Nephron (organoid): ENCODE measurements around the gene SPATA19.

Source experiments
- H3K27ac Mint-ChIP-seq, 3 experiments: 2 replicates each; pipeline ENCODE4 v1.8.0; 2020; ENCODE audit warnings: mixed read lengths in 3 of 3, mild to moderate bottlenecking in 2 of 3, moderate library complexity in 1 of 3
- H3K27me3 Mint-ChIP-seq: 2 replicates; pipeline ENCODE4 v1.8.0; 2021; ENCODE audit warnings: low read depth, mild to moderate bottlenecking, moderate library complexity, mixed read lengths
- H3K36me3 Mint-ChIP-seq: 2 replicates; pipeline ENCODE4 v1.8.0; 2020; ENCODE audit warnings: low read depth, mixed read lengths
- H3K4me1 Mint-ChIP-seq: 2 replicates; pipeline ENCODE4 v1.8.0; 2020; ENCODE audit warnings: mixed read lengths
- H3K4me3 Mint-ChIP-seq, 3 experiments: 2 replicates each; pipeline ENCODE4 v1.8.0; 2020; ENCODE audit warnings: mild to moderate bottlenecking in 3 of 3, mixed read lengths in 3 of 3, moderate library complexity in 2 of 3
- H3K9me3 Mint-ChIP-seq: 2 replicates; pipeline ENCODE4 v1.8.0; 2020; ENCODE audit warnings: mixed read lengths
- TF ChIP-seq, protein P1 (sequence below), 3 experiments: fragments of 200-600 bp; sonication (generic); IDR thresholded peaks; one replicate each; pipeline ENCODE4 v1.5.0; 2021; ENCODE audit warnings: antibody characterized with exemption in 3 of 3; ENCODE audit not compliant: unreplicated experiment in 3 of 3

The SPATA19 gene

DNA sequence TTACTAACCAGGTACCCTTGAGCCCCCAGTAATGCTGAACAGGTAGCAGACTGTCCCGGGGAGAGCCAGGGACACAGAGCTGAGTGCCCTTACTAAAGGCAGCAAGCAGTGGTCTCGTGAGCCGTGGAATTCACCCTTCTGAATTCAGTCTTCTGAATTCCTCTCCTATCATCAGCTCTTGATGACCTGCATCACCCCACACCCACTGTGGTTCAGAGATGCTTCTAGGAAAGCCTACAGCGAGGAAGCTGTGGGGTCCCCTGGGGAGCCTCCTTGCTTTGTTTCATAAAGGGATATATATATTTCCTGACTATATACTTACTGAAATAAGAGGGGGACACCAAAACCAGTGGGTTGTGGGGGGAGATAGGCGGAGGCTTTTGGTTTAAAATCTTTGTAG lies 2.6 kb downstream of the SPATA19 start:
- Mint-ChIP-seq H3K4me3 (no peak overlapping the region), H3K27ac (no peak overlapping the region), H3K36me3 (no peaks in the 10 kb centered on the region), H3K4me1 (no peaks in the 10 kb centered on the region), H3K27me3 (peaks cover 15% of the 10 kb centered on the region), H3K9me3 (peaks cover 2% of the 10 kb centered on the region)
- TF ChIP-seq, protein P1, sequence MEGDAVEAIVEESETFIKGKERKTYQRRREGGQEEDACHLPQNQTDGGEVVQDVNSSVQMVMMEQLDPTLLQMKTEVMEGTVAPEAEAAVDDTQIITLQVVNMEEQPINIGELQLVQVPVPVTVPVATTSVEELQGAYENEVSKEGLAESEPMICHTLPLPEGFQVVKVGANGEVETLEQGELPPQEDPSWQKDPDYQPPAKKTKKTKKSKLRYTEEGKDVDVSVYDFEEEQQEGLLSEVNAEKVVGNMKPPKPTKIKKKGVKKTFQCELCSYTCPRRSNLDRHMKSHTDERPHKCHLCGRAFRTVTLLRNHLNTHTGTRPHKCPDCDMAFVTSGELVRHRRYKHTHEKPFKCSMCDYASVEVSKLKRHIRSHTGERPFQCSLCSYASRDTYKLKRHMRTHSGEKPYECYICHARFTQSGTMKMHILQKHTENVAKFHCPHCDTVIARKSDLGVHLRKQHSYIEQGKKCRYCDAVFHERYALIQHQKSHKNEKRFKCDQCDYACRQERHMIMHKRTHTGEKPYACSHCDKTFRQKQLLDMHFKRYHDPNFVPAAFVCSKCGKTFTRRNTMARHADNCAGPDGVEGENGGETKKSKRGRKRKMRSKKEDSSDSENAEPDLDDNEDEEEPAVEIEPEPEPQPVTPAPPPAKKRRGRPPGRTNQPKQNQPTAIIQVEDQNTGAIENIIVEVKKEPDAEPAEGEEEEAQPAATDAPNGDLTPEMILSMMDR (IDR thresholded peaks at IDR 0.05; ENCODE audit: unreplicated experiment in 3 of 3), result no peak

DNA sequence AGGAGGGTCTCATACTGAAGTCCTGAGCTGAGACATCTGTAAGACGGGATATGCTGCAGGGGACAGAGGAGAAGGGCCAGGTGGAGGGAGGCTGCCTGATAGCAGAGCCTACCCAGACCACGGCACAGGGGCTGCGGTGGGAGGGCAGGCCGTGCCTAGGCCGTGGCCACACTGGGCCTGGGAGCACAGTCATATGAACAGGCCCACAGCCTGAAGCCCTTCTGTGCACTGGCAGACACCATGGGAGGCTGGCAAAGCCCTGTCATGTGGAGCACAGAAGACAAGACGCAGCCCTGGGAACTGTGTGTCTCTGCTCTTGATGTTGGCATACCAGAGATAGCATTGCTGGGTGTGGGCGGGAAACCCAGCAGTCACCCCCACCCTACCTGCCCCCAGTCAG lies 3.3 kb downstream of the SPATA19 start:
- TF ChIP-seq, protein P1 (IDR thresholded peaks at IDR 0.05; ENCODE audit: unreplicated experiment in 3 of 3), result no peak
- peaks cover 2% of the 10 kb centered on the region for H3K9me3 Mint-ChIP-seq
- H3K36me3 Mint-ChIP-seq, result no peaks in the 10 kb centered on the region
- H3K27me3 Mint-ChIP-seq, result peaks cover 15% of the 10 kb centered on the region
- no peak overlapping the region for H3K4me3 Mint-ChIP-seq
- no peak overlapping the region for H3K27ac Mint-ChIP-seq
- no peaks in the 10 kb centered on the region for H3K4me1 Mint-ChIP-seq

DNA sequence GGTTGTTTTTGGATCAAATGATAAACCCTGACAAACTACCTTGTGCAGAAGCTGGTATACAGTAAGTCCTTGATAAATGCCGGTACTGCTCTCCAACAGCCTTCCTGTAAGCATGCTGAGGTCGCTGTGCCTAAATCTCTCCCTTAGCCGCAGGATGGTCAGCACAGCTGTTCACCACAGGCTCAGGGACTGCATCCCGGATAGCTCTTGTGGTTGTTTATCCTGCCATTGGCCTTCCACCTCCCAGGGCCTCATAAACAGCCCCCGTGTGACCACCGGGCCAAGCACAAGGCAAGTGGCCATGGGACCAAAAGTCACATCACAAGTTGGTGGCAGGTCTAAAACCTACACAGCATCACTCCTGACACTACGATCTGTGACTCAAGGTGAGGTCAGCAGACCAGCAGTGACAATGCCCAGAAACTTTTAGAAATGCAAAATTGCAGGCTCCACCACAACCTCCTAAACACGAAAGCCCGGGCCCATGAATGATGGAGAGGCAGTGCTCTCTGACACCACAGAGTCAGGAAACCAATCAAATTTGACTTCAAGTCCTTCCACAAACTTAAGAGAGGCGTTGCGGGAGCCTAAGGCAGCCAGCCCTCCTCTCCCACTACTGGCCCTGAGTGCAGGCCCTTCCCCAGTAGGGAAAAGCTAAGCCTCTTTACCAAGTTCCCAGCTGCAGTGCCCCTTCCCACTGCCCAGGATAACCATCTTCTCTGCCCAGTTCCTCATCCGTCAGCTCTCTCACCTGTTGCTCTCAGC lies 3.9 kb downstream of the SPATA19 start:
- Mint-ChIP-seq H3K27me3 (peaks cover 18% of the 10 kb centered on the region), H3K4me1 (no peaks in the 10 kb centered on the region), H3K36me3 (no peaks in the 10 kb centered on the region), H3K27ac (no peak overlapping the region), H3K9me3 (peaks cover 2% of the 10 kb centered on the region), H3K4me3 (no peak overlapping the region)
- TF ChIP-seq, protein P1 (IDR thresholded peaks at IDR 0.05; ENCODE audit: unreplicated experiment in 3 of 3), result no peak

DNA sequence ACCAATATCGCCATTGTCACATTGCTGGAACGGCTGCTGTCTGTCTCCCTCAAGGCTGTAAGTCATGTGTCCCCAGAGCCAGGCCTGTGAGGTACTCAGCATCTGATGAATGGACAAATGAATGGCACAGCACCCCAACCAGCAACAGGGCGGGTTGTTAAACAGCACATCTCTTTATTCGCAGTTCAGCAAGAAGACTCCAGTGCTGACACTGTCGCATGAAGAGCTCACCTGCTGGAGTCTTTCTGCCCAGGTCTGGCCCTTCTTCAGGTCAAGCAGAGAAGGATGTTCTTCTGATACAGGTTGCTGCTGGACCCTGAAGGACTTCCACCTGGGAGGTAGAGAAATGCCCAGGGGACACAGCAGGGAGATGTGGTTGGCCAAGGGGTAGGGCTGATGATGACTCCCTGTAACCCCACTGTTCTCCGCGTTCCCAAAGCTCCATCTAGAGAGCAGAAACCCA lies 4.8 kb downstream of the SPATA19 start:
- H3K27ac Mint-ChIP-seq, result no peak overlapping the region
- H3K36me3 Mint-ChIP-seq, result no peaks in the 10 kb centered on the region
- peaks cover 23% of the 10 kb centered on the region for H3K27me3 Mint-ChIP-seq
- TF ChIP-seq, protein P1 (IDR thresholded peaks at IDR 0.05; ENCODE audit: unreplicated experiment in 3 of 3), result no peak
- H3K9me3 Mint-ChIP-seq, result peaks cover 2% of the 10 kb centered on the region
- no peak overlapping the region for H3K4me3 Mint-ChIP-seq
- H3K4me1 Mint-ChIP-seq, result no peaks in the 10 kb centered on the region

DNA sequence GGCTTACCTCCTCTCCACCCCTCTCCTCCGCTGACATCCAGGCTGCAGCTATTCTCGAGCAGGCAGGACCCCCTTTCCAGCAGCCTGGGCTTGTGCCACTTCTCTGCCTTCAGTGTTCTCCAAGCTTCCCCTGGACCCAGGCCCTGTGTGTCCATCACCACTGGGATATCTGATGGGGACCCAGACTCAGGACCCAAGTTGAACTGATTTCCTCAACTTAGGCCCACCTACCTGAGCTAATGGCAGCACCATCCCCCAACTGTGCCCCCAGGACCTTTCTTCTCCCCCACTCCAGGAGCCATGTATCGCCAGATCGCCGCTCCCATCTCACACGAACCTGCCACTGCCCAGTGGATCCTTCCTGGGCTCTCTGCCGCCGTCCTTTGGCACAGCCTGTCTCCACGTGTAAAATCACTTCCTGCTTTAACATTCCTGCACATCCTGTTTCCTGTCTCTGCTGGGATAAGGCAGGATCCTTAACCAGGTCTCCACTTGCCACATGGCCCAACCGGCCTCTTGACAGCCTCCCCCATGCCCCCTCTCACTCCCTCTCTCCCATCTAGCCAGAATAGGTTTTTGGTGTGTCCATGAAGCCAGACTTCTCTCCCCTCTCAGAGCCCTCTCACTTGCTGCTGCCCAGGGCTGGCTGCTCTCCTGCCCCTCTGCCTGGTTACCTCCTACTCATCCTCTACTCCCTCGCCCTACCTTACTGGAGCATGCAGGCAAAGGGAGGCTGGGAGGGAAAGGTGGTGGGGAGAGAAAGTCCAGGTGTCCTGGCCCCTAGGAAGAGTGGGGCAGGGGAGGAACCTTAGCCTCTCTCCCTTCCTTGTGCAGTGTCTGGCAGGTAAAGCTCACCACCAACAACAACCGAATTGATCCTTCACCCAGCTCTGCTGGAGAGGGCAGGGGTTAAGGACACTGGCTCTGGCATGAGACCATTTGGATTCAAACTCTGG lies 9.4 kb downstream of the SPATA19 start:
- peaks cover 10% of the 10 kb centered on the region for H3K4me1 Mint-ChIP-seq
- no peak overlapping the region for H3K27ac Mint-ChIP-seq
- no peaks in the 10 kb centered on the region for H3K36me3 Mint-ChIP-seq
- H3K27me3 Mint-ChIP-seq, result peaks cover 38% of the 10 kb centered on the region
- H3K9me3 Mint-ChIP-seq, result peaks cover 4% of the 10 kb centered on the region
- TF ChIP-seq, protein P1 (IDR thresholded peaks at IDR 0.05; ENCODE audit: unreplicated experiment in 3 of 3), result no peak
- no peak overlapping the region for H3K4me3 Mint-ChIP-seq
